HG03521 (cell line): ENCODE results near the gene LLGL1.

Experiments used
- ATAC-seq: cut with Tn5 transposase; IDR thresholded peaks from one replicate; pipeline ENCODE4 v1.9.1; 2021; ENCODE audit warnings: mild to moderate bottlenecking, moderate library complexity; ENCODE audit not compliant: unreplicated experiment

LLGL1 gene

DNA sequence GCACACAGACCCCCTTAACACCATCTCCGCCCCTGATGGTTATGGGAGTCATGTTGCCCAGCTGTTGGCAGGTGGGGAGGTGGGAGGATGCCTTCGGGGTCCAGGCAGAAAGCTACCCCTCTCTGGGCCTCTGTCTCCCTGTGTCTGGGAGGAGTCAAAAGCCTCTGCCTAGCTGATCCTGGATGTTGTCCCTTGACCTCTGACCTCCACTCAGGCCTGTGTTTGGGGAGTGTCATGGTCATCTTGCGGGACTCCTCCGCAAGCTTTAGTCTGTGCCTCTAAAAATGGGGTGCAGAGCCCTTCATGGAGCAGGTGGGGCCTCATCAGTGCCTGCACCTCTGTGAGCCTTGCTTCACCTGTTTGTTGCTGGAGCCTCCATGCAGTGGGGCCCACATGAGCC lies 3.8 kb downstream of the LLGL1 start:
- no peak for ATAC-seq

DNA sequence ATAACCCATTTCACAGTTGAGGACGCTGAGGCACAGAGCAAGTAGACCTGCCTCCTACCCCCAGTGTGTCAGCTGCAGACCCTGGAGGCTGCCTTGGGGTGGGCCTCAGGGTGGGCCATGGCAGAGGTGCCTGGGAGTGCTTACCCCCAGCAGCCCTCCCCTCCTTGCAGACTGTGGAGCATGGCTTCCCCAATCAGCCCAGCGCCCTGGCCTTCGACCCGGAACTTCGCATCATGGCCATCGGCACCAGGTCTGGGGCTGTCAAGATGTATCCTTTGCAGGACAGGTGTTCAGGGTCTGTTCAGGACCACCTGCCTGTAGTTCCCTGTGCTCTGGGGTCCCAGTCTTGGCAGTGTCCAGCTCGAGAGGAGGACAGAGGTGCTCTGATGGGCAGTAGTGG lies 4.3 kb downstream of the LLGL1 start:
- no peak for ATAC-seq

GRCh38 chr17:18230288-18231141 lies 5.1 kb downstream of the LLGL1 start:
- no peak for ATAC-seq

- ATAC-seq: no peak
Observed at GRCh38 chr17:18231164-18231563, 5.7 kb downstream of the LLGL1 start.

DNA sequence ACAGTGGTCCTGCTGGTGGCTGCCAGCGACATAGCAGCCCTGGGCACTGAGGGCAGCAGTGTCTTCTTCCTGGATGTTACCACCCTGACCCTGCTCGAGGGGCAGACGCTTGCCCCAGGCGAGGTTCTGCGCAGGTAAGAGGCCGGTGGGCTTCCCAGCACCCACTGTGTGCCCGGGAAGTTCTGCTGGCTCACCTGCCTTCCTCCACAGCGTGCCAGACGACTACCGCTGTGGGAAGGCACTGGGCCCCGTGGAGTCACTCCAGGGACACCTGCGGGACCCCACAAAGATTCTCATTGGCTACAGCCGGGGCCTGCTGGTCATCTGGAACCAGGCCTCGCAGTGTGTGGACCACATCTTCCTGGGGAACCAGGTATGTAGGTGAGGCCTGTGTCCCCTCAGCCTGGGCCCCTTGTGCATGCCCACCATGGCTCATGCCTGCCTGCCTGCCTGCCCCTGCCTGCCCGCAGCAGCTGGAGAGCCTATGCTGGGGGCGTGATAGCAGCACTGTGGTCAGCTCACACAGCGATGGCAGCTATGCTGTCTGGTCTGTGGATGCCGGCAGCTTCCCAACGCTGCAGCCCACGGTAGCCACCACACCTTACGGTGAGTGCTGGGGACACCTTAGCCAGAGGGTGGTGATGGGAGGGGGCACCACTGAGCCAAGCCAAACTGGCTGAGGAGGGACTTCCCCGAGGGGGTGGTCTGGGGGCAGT lies 8.5 kb downstream of the LLGL1 start:
- no peak for ATAC-seq

- no peak for ATAC-seq
Observed at GRCh38 chr17:18234853-18235380, 9.5 kb downstream of the LLGL1 start.

GRCh38 chr17:18235743-18236256 lies 10.4 kb downstream of the LLGL1 start:
- ATAC-seq: no peak

- ATAC-seq: no peak
Observed at GRCh38 chr17:18236494-18236893, 11.1 kb downstream of the LLGL1 start.

DNA sequence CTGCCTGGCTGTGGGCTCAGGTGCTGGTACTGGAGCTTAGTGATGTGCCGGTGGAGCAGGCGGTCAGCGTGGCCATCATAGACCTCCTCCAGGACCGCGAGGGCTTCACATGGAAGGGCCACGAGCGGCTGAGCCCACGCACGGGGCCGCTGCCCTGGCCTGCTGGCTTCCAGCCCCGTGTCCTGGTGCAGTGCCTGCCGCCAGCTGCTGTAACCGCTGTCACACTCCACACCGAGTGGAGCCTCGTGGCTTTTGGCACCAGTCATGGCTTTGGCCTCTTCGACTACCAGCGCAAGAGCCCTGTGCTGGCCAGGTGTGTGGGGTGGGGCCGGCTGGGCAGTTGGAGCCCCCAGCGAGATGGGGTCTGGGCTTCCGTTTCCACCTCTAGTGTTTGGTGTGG lies 12.0 kb downstream of the LLGL1 start:
- ATAC-seq: no peak

- ATAC-seq: no peak
Observed at GRCh38 chr17:18238299-18238698, 12.9 kb downstream of the LLGL1 start.

DNA sequence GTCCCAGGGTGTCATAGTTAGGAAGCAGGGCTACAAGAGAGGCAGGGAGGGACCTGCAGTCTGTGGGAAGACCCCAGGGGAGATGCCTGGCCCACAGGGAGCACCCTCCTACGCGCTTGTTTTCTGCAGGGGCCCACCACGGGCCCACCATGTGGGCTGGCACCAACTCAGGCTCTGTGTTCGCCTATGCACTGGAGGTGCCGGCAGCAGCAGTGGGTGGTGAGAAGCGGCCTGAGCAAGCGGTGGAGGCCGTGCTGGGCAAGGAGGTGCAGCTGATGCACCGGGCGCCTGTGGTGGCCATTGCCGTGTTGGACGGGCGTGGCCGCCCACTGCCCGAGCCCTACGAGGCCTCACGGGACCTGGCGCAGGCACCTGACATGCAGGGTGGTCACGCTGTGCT lies 15.0 kb downstream of the LLGL1 start:
- no peak for ATAC-seq

DNA sequence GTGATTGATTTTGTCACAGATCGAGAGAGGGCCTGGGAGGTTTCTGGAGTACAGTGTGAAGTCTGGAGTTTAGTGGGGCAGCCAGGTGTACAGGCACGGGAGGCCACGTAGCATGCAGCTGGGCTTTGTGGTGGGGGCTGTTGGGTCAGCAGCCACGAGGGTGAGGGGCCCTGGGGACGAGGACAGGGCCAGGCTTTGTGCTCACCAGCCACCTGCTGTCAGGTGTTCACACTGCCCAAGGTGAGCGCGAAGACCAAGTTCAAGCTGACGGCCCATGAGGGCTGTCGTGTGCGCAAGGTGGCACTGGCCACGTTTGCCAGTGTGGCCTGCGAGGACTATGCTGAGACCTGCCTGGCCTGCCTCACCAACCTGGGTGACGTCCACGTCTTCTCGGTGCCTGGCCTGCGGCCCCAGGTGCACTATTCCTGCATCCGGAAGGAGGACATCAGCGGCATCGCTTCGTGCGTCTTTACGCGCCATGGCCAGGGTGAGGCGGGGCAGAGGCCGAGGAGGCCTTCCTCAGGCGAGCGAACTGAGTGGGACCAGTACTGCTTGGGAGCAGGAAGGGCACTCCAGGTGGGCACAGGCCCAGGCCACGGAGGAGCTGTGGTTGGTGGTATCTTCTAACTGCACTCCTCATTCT lies 15.9 kb downstream of the LLGL1 start:
- ATAC-seq: no peak

DNA sequence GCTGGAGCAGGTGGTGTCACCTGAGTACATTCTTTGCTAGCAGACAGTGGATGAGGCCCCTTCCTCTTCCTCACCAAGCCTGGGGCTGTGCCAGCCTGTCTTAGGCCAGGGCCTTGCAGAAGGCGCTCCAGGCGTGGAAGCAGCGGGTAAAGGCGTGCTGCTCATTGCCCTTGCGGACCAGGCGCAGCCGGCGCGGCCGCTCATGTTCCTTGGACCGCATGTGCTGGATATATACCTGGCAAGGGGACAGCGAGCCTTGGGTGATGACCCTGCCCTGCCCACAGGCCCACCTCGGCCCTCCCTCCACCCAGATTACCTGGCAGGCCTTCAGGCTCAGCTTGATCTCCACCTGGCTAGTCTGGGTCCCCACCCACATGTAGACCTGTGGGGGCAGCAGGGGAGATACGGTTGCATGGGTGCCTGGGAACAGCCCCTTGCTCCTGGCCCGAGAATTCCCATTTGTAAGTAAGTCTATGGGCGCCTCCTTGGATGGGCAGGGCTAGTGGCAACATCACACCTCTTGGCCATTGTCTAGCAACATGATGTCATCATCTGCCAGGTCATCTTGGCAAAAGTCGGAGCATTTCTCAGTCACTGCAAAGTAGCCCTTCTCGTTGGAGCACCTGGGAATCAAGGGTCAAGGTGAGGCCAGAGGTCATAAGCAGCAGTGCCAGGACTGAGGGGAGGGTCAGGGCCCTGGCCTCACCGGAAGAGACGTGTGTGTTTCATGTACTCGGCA lies 19.8 kb downstream of the LLGL1 start:
- no peak for ATAC-seq

DNA sequence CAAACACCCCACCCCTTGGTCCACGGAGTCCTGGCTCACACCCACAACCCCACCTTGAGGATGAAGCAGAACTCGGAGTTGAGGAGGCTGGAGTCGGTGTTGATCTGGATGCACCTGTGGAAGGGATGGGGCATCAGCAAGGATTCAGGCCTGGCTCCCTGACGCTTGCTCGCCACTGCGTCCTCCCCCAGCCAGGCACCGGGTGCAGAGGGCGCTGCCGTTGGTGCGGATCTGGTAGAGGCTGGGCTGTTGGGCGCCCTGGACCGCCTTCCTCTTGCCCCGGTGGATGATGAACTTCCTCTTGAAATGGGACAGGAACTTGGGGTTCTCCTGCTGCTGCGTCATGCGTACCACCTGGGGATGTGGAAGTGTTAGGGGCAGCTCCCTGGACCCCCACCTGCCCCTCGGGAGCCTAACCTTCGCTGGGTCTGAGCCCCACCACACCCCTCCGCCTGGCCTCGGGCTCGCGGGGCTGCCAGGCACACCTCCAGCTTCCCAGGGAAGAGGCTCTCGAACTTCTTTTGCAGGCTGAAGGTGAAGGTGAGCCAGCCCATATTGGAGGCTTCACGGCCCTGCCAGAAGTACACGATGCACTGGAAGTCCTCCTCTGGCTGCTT lies 20.8 kb downstream of the LLGL1 start:
- no peak for ATAC-seq

DNA sequence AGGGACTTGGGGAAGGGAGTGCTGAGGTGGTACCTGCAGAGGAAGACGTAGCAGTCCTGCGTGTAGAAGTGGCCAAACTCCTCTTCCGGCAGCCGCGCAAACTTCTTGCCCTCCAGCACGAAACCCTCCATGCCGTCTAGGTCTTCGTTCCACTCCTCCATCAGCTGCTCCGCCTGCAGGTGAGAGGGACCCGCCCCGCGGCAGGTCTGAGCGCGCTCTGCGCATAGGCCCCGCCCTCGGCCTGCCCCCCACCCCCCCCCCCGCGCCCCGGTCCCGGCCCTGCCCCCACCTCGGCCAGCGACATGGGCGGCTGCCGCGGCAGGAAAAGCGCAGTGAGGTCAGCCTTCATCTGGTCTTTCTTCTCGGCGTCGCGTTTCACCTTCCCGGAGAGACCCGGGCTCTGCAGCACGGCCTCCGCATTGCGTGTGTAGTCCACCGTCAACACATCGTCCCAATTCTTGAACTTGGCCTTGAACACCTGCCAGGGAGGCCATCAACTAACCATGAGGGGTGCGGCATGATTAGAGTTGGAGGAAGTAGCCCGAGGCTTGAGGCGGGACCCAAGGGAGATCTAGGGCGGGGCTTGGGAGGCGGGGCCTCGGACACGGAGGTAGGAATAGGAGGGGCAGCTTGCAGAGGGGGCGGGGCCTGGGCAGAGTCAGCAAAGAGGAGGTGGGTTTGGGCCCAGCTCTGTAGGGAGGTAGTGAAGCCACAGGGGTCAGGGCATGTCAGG lies 21.6 kb downstream of the LLGL1 start:
- ATAC-seq: no peak

DNA sequence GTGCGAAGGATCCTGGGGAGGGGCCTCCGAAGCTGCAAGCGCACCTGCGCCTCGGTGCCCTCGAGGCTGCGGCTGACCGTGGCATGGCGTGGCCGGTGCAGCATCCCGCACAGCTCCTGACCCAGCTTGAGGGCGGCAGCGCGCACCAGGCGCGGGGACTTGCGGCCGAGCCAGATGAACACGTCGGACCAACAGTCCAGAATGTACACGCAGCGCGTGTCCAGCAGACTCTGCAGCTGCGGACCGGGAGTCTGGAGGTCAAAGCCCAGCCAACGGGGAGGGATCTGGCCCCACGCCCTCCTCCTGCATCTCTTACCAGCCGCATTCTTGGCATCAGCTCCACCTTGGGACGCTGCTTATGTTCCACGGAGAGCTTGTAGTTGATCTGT lies 22.2 kb downstream of the LLGL1 start:
- no peak for ATAC-seq

DNA sequence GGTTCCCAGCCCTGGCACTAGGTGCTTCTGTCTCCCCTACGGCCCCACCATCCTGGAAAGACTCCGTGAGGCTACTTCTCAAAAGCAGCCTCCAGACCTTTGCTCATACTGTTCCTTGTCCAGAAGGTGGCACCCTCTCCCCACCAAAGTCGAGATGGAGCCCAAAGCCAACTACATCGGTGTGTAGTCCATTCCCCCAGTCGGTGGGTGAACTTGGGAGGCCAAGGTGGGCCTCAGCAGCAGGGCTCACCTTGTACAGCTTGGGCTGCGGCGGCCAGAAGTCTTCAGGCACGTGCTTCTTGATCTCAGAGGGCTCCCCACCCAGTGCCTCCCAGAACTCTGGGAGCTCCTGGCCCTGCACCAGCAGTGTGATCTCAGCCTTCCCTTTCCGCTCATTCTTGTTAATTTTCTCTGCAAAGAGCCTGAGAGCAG lies 22.9 kb downstream of the LLGL1 start:
- no peak for ATAC-seq

- no peak for ATAC-seq
Observed at GRCh38 chr17:18248811-18249210, 23.4 kb downstream of the LLGL1 start.

DNA sequence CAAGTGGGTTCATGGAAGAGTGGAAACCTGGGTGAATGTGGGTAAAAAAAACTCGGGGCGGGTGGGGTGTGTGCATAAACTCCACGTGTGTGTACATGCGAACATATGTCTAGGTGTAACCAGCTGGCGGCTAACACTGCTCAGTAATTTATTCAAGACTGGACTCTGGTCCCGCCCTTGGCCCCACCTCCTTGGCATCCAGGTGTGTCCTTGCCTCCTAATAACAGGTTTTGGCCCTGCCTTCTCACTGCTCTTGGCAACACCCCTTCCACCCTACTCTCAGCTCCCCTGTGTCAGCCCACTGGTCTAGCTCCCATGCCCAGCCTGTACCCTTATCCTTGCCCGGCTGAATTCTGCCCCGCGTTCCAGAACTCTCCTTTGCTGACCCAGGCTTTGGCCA lies 24.8 kb downstream of the LLGL1 start:
- ATAC-seq: no peak

DNA sequence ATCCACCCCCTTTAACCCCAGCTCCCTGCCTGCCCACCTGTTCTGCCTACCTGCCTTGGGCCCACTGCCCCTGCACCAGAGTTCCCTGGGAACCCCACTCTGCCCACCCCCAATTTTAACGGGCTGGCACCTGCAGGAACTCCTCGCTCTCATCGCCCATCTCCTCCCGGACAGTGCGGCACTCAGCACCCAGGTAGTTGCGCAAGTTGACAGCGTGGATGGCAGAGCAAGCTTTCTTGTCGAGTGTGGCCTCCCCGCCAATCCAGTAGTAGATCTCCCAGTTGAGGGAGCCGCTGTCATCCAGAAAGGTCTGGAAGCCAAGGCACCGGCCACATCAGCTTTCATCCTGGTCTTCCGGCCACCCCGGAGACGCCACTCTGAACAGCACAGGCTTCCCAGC lies 25.3 kb downstream of the LLGL1 start:
- ATAC-seq: no peak
